ENCODE results near the gene UTS2R.

The UTS2R gene

GRCh38 chr17:82344175-82344907, 27.2 kb upstream of the UTS2R start:
- Histone ChIP-seq H3K27ac (ENCODE audit: extremely low read depth, low read depth, low read length) (no peak overlapping the region), H3K4me3 (ENCODE audit: low read depth, low read length) (no peak overlapping the region), H3K36me3 (ENCODE audit: control insufficient read depth in 2 of 2, insufficient read depth in 1 of 2, low read length in 2 of 2) (no peaks in the 10 kb centered on the region), H3K9me3 (ENCODE audit: control insufficient read depth, insufficient read depth, low read depth, low read length) (no peaks in the 10 kb centered on the region), H3K4me1 (ENCODE audit: control insufficient read depth, insufficient read depth, low read length) (0 out of 2 replicates have a peak, but pooled peaks cover under 1% of the 10 kb centered on the region)
- ChIA-PET POLR2A (interaction anchor here (0.6 to 1.9 kb wide), 4 partner anchors 15 to 52 kb away, joined by 3 to 8 read pairs (median 4); partner anchors contain the start of gene TEX19), CTCF (interaction anchor here (1.0 to 2.7 kb wide), 3 partner anchors 7 to 69 kb away, joined by 3 to 10 read pairs (median 4); no protein-coding TSS in a partner anchor)
- peak; percentile 43 for TF ChIP-seq ZFHX2 (tag by site-specific recombination; conservative IDR thresholded peaks at IDR 0.05)
- TF ChIP-seq GLIS1 (tag by site-specific recombination; IDR thresholded peaks at IDR 0.05): peak; percentile 32; the same call in 1 of the 2 replicates
- TF ChIP-seq ZNF341 (tag by site-specific recombination; IDR thresholded peaks at IDR 0.05; ENCODE audit: low read depth): 0 out of 2 replicates have a peak, but pooled peaks have one; percentile 17
- TF ChIP-seq ZNF280D (tag by site-specific recombination; IDR thresholded peaks at IDR 0.05): no peak
- TF ChIP-seq GLIS2 (tag by site-specific recombination; IDR thresholded peaks at IDR 0.05): 0 out of 2 replicates have a peak, but pooled peaks have one; percentile 14

DNA sequence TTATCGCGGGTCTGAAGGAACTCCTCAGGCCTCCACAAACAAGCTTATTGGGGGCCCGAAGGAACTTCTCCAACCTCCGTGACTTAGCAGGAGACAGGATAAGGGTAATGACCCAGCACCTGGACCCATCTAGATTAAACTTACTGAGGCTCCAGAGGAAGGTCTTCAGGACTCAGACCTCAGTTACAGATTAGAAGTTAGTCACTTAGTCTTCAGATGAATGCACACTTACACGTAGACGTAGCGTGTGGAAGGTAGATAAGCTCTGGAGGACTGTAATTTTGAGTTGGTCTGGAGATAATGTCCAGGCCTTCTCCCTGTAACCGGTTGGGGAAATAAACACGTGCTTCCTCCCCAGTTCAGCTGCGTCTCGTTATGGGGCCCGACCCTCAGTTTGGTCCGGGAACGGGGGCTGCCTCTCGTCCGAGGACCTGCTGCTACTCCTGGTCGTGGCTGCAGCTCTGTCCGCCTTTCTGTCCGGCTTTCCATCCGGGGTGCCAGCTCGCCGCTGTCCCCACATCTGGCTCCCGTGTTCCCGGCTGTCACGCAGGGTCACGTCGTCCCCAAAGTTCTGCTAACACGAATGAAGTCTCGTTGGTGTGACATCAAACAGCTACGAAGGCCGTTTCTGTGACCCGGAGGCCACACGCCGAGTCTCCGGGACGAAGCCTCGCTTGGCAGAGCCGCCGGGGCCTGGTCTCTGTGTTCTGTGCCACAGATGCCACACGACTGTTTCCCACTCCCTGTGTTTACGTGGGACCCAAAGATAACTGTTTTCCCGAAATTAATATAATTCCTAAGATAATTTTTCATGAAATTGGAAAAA, 26.2 kb upstream of the UTS2R start:
- H3K27ac ChIP-seq (ENCODE audit: extremely low read depth, low read depth, low read length): no peak overlapping the region
- POLR2A ChIA-PET: interaction anchor here (0.6 to 1.9 kb wide), 3 partner anchors 14 to 53 kb away, joined by 3 to 8 read pairs (median 5); partner anchors contain the start of gene TEX19
- TF ChIP-seq ZNF416 (tag by site-specific recombination; IDR thresholded peaks at IDR 0.05) (no peak), ZNF394 (tag by site-specific recombination; IDR thresholded peaks at IDR 0.05; ENCODE audit: borderline replicate concordance) (no peak), TSHZ1 (tag by site-specific recombination; IDR thresholded peaks at IDR 0.05; ENCODE audit: borderline replicate concordance) (no peak), ZNF785 (tag by site-specific recombination; IDR thresholded peaks at IDR 0.05) (no peak), ZNF37A (tag by site-specific recombination; IDR thresholded peaks at IDR 0.05) (no peak), ZNF645 (tag by site-specific recombination; IDR thresholded peaks at IDR 0.05) (no peak), ZNF707 (tag by site-specific recombination; IDR thresholded peaks at IDR 0.05) (no peak), PRDM2 (tag by site-specific recombination; IDR thresholded peaks at IDR 0.05; ENCODE audit: borderline replicate concordance) (no peak), FEZF1 (tag by site-specific recombination; IDR thresholded peaks at IDR 0.05) (no peak), ZNF548 (tag by site-specific recombination; IDR thresholded peaks at IDR 0.05) (no peak), SP2 (tag by site-specific recombination; IDR thresholded peaks at IDR 0.05) (no peak), ZNF121 (tag by site-specific recombination; IDR thresholded peaks at IDR 0.05) (no peak), ZNF830 (tag by site-specific recombination; IDR thresholded peaks at IDR 0.05; ENCODE audit: low read depth) (no peak)

More for the DNA sequence above, 26.2 kb upstream of the UTS2R start:
- CTCF ChIA-PET: interaction anchor here (1.2 to 2.7 kb wide), 2 partner anchors 8 to 12 kb away, joined by 3 to 10 read pairs; no protein-coding TSS in a partner anchor
- H3K4me3 ChIP-seq (ENCODE audit: low read depth, low read length): no peak overlapping the region
- H3K4me1 ChIP-seq (ENCODE audit: control insufficient read depth, insufficient read depth, low read length): no peaks in the 10 kb centered on the region
- no peaks in the 10 kb centered on the region for H3K9me3 ChIP-seq (ENCODE audit: control insufficient read depth, insufficient read depth, low read depth, low read length)
- no peaks in the 10 kb centered on the region for H3K36me3 ChIP-seq (ENCODE audit: control insufficient read depth in 2 of 2, insufficient read depth in 1 of 2, low read length in 2 of 2)
